Measurements from ENCODE around the gene MOCS1.
A peak's percentile ranks its signal among the peaks of the same experiment; 100 is the strongest.
"Not testable (repeated sequence)": the region's sequence is repeated elsewhere in the genome, so short reads cannot be mapped to it uniquely, and the experiment has no call there.

MOCS1 gene

GRCh38 chr6:39934131-39934757 is at the start of gene MOCS1:
MOCS1 (minus strand) TSS chr6:39934462; CDS start chr6:39934417, 45 bp downstream.
- DNase-seq (ENCODE audit: low read depth), result peak; percentile 59

DNA sequence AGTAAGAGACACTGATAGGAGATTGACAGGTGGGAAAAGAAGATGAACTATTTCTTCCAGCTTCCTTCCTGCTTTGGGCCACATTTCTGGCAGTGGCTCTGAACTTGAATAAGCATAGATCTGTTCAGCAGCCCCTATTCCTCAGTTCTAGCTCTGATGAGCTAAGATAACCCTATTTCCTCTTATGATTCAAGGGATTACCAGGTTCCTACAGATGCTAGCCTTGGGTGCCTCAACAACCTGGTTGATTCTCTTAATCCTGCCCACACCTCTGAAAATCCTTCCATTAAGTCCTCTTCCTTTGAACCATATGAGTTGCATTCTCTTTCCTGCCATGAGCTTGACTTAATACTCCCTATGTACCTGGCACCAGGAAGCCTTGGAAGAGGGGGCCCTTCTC is 49.8 kb upstream of the MOCS1 start:
- no peak for DNase-seq (ENCODE audit: low read depth)

DNA sequence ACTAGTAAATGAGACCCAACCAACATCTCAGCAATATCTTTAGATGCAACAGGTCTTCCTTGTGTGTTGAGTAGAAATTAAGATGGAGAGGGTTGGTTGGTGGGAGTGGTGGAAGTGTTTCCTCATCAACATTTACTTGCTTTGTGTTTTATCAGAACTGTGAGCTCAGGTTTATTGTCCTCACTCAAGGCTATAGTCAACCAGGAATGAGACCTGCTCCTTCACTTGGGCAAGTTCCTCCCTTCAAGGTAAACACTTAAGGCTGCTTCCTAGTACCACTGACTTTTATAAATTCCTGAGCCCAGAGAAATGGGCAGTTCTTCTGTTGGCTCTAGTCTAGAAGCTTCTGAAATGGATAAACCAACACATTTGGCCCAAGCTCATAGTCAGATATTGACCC is 48.9 kb upstream of the MOCS1 start:
- DNase-seq (ENCODE audit: low read depth), result no peak

DNA sequence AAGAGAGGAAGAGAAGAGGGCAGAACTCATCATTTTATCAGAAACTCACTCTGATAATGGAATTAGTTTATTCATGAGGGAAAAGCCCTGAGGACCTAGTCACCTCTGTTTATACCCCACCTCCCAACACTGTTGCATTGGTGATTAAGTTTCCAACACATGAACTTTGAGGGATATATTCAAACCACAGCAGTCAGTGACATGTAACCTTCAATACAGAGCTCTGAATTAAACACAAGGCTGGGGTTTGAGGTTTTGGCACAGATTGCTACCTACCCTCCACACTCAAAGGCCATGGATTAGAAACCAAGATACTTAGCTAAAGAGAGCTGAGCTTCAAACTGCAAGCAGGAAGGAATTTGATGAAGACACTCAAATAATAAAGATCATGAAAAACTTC is 48.5 kb upstream of the MOCS1 start:
- no peak for DNase-seq (ENCODE audit: low read depth)

- peak; percentile 36 for DNase-seq (ENCODE audit: low read depth)
Measured at GRCh38 chr6:39980839-39981580, 46.7 kb upstream of the MOCS1 start.

- DNase-seq (ENCODE audit: low read depth), result peak; percentile 33
Measured at GRCh38 chr6:39979461-39980328, 45.4 kb upstream of the MOCS1 start.

- no peak for DNase-seq (ENCODE audit: low read depth)
Measured at GRCh38 chr6:39978240-39978639, 44.0 kb upstream of the MOCS1 start.

- no peak for DNase-seq (ENCODE audit: low read depth)
Measured at GRCh38 chr6:39973661-39974060, 39.4 kb upstream of the MOCS1 start.

- not testable (repeated sequence) for DNase-seq (ENCODE audit: low read depth)
Measured at GRCh38 chr6:39972717-39973116, 38.5 kb upstream of the MOCS1 start.

GRCh38 chr6:39971131-39971530 is 36.9 kb upstream of the MOCS1 start:
- not testable (repeated sequence) for DNase-seq (ENCODE audit: low read depth)

DNA sequence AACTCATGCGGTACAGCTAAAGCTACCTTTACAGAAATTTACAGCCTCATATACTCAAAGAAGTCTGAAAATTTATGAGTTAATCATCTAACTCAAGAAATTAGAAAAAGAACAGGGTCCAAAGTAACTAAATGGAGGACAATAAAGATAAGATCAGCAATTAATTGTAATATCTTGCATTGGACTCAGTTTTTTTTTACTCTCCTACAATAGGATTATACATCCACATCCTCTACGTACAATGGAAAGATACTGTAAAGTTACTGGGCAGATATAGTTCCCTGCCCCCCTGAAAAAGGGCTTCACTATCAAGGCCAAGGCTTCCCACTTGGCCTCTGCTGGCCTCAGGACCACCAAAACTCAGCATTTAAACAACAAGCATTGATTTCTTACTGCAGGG is 31.5 kb upstream of the MOCS1 start:
- no peak for DNase-seq (ENCODE audit: low read depth)

DNA sequence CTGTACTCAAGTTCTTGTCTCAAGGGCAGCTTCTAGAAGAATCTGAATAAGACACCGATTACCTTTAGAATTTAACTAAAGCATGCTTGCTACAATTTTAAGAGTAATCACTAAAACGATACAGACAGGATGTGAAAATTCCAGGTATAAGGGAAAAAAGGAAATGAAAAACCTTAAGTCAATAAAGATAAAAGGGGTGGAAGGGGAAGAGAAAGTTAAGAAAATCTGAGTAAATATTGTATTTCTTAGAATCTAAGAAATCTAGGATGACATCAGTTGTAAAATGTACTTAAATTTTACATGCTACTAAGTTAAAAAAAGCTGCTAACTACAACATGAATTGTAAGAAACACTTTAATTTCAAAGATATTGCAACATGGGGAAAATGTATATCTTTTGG is 30.3 kb upstream of the MOCS1 start:
- DNase-seq (ENCODE audit: low read depth), result no peak

GRCh38 chr6:39964094-39964493 is 29.8 kb upstream of the MOCS1 start:
- DNase-seq (ENCODE audit: low read depth), result no peak

GRCh38 chr6:39962831-39963230 is 28.6 kb upstream of the MOCS1 start:
- DNase-seq (ENCODE audit: low read depth), result no peak

DNA sequence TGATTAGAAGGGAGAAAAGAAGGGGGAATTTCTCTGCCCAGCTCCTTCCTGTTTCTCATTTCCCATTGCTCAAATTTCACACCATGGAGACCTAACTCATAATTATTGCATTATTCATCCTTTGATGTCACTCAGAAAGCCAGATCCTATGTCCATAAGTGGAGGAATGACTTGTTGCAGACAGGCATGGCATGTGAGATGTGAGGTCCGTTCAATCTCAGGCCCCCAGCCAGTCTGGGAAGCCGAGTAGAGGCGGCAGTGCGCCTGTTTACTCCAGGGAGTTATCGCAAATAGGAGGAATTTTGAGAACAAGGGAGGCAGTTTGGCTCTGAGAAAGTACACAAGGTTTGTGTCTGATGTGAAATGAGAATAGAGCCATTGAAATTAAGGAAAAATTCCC is 26.9 kb upstream of the MOCS1 start:
- no peak for DNase-seq (ENCODE audit: low read depth)

- no peak for DNase-seq (ENCODE audit: low read depth)
Measured at GRCh38 chr6:39958947-39959346, 24.7 kb upstream of the MOCS1 start.

- no peak for DNase-seq (ENCODE audit: low read depth)
Measured at GRCh38 chr6:39956936-39957335, 22.7 kb upstream of the MOCS1 start.

DNA sequence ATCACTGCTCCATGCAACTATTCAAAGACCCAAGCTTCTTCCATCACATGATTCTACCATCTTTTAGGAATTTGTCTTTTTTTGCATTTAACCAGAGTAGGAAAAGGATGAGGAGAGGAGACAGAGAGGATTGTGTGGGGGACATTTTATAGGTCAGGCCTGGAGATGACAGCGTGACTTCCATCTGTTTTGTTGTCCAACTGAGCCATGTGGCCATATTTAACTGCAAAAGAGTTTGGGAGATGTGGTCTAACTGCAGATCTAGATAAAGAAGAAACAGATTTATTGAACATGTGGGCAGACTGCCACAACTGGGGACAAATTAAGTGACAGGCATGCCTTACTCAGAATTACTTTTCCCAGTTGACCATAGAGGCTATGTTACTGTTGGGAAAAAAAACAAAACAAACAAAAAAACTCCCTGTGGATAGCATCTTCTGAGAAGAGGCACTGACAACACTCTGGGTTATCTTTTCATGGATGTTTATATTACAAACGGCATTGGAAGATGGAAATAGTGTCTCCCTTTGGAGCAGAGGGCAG is 18.9 kb upstream of the MOCS1 start:
- DNase-seq (ENCODE audit: low read depth), result no peak

DNA sequence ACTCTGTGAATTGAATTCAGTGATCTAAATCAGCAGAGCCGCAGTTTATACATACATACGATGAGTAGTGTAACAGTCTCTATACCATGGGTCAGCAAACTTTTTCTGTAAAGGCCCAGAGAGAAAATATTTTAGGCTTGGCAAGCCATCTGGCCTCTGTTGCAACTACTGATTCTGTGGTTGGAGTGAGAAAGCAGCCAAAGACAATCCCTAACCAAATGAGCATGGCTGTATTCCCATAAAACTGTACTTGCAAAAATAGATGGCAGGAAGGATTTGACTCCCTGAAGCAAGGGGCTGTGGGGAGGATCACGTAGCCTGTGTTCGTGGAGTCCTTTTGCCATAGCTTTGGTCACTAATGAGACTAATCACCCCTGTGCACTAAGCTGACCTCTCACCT is 17.9 kb upstream of the MOCS1 start:
- peak; percentile 76 for DNase-seq (ENCODE audit: low read depth)

DNA sequence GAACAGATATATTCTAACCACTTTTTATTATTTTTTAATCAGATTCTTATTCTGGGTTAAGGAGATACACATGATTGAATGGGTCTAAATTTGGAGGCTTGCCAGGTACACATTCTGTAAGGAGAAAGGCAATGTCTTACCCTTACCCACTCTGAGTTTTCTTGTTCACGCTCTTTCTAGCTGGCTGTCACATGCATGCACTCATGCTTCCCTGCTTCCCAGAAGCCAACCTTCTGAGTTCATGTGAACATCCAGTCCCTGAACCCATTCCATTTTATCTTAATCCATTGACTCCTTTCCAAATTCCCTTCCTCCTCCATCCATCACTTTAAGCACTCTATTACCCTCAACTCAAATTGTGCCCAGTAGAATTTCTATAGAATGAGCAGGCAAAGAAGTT is 17.5 kb upstream of the MOCS1 start:
- no peak for DNase-seq (ENCODE audit: low read depth)

- no peak for DNase-seq (ENCODE audit: low read depth)
Measured at GRCh38 chr6:39951191-39951590, 16.9 kb upstream of the MOCS1 start.

DNA sequence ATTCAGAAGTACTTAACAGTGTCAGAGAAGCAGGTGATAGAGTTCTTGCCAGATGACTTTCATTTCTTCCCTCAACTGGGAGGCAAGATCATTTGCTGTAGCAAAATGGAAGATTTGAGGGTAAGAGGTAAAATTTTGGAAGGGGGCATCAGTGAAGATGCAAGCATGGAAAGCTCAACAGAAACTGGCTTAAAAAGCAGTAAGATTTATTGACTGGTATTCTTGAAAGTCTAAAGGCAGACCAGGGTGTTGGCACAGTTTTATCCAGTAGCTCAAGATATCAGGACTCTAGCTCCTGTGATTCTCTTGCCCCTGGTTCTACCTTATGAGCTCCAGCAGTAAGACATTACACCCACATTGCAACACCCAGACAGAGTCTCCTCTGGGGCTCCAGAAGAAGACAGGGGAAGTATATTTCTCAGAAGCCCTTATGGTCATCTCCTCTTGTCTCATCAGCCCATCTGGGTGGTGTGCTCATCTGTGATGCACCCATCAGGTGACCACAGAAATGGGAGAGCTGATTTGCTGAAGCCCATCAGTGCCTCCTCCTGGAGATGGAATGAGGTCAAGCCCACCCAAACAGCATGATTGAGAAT is 16.0 kb upstream of the MOCS1 start:
- DNase-seq (ENCODE audit: low read depth), result no peak

All from stromal cell of bone marrow (primary cell).